SK-N-MC (cell line): ENCODE measurements around the gene MYO5B.

Experiments used
- EZH2 ChIP-seq: fragments of 200-600 bp; sonication (generic); IDR thresholded peaks from one replicate; pipeline ENCODE4 v1.6.1; 2017; ENCODE audit warnings: antibody characterized with exemption
- POLR2AphosphoS5 ChIP-seq: IDR thresholded peaks from 2 replicates; pipeline ENCODE4 v1.6.1; 2012; ENCODE audit warnings: mild to moderate bottlenecking, low read depth, low read length, borderline replicate concordance

- TF ChIP-seq POLR2AphosphoS5 (no peak), EZH2 (no peak)
These were observed 261.3 kb downstream of the MYO5B start for GRCh38 chr18:49933530-49934128.
